HG03575 (cell line): ENCODE measurements around the gene MTHFSD.

Experiments
- ATAC-seq: cut with Tn5 transposase; IDR thresholded peaks from one replicate; pipeline ENCODE4 v1.9.1; 2021; ENCODE audit not compliant: unreplicated experiment, insufficient number of reproducible peaks, low FRiP score; ENCODE audit errors: extremely low read depth

The MTHFSD gene

DNA sequence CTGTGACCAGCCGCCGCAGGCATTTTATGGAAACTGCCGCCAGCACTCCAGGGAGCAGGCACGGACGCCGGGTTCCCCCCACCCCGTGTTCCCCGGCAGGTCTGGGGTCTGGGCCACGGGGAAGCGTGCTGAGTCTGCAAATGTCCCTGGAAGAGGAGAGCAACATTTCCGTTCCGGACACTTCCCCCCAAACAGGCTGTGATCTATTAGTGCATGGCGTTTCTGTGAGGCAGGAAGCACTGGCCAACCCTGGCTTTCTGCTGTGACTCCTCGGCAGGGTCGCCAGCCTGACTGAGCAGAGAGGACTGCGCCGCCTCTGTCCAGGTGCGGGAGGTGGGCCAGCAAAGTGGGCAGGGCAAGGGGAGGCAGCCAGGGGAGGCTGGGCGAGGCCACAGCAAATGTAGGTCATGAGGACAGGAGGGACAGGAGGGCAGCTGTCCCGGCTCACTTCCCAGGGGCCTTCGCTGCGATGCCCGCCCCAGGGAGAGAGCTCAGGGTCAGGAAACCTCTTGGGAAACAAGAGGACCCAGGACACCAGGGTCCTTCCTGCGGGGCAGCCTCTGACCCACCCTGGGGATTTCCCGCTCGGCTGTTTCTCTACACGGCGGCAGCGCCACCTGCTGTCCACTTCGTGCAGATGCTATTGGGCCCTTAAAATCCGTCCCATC, 35.3 kb downstream of the MTHFSD start:
- ATAC-seq = no peak

DNA sequence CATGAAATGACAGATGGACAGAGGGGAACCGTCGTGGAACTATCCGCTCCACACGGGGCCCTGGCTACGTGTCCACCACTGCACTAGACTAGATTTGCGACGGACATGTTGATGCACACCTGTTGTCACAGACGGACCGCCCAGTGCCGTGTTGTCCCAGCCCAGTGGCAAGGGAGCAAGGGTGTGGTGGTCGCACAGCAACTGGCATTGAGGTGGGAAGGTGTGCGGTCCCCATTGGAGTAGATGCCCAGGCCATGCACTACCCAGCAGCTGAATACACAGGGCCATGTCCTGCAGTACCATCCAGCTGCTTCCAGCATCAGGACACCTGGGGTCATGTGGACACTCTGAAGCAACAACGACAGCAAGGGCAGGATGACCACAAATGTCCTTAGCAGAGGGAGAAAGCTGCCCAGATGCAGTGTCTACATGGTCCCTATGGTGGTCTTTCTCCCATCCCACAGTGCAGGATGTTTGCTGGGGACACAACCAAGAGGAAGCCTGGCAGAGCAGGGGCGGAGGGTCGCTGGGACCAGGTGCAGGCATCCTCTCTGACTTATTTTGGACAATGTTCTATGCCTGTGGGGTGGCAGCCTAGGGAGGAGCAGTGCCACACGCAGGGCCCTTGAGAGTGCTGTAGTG, 35.9 kb downstream of the MTHFSD start:
- no peak for ATAC-seq

DNA sequence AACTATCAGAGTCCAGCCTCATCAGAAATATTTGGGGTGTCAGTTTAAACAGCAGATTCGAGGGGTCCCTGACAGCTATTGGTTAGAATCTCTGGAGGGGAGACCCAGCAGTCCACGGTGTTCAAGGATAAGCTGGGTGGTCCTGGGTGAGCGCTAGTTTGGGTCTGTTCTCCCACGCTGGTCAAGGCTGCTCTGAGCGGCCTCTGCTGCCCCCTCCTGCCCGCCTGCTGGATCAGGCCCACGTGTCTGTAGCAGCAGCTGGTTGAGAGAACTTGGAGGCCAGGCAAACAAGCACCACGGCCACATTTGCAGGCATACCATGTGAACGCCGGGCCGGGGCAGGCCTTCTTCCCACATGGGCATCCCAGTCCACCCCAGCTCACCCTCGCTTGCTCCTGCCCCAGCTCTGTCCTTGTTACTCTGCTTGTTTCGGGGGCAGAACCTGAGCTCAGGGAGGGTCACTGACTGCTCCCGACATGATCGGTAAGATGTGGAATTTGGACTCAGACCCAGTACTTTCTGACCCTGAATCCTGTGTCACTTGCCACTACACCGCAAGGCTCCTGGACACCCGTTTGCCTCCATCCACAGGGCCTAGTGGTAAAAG, 37.3 kb downstream of the MTHFSD start:
- no peak for ATAC-seq

DNA sequence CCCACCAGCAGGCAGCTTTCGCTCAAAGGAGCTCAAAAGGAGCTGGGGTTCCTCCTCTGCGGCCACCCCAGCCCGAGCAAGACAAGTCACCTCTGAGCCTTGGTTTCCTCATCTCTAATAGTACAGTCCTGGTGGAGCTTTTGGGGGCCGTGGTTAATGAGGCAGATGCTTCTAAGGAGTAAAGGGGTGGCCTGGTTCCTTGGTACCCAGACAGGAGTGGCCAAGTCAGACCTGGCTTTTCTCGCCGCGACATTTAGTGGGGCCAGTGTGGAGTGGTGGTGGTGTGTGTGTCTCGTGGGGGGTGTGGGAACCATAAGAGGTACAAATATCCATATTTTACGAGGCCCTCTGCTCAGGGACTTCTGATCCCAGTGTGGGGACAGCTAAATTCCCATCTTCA, 38.0 kb downstream of the MTHFSD start:
- ATAC-seq = no peak

DNA sequence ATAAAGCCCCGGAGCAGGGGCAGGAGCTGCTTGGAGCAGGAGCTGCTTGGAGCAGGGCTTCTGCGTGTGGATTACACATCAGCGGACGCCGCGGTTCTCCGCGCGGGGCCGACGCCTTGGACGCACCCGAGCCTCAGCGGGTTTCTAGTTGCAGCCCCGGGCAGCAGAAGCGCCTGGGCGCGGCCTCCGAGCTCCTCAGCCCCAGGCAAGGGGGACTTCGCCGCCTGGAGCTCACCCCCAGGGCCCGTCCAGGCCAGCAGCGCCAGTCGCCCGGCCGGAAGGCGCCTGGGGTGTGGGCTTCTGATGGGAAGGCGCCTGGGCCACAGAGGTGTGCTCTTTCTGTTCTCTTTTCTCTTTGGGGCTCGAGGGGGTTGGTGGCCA, 38.4 kb downstream of the MTHFSD start:
- no peak for ATAC-seq

DNA sequence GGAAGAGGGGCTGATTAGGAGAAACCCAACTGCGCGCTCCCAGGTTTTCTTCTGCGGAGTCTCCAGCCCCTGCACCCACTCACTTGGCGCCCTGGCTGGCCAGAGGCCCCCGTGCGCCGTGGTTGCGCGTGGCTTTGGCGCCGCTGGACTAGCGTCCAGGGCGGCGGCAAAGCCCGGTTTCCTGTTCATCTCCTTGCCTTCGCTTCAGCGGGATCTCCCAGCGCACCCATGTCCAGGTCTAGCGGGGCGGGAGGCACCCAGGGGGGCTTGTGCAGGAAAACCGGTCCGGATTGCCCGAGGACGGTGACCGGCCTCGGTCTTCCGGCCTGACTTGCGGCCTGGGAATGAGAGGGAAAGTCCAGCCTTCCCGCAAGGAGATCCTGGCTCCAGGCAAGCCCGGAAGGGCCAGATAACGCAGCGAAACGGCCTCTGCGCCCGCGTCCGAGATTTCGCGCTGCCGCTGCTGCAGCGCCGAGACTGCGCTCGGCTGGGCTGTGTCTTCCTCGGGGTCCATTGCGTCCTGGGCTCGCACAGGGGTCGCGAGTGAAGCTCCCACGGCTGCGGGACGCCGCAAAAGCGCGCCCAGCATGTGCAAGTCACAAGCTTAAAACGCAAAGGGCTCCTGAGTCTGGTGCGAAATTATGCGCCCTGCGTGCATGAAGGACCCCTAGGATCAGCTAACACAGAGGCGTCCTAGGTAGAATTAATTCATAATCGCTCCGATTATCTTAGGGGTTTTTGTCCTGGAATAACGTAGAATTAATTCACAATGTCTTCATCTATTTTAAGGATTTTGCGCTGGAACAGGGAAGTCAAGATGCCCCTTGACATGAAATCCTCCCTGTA, 39.0 kb downstream of the MTHFSD start:
- no peak for ATAC-seq

DNA sequence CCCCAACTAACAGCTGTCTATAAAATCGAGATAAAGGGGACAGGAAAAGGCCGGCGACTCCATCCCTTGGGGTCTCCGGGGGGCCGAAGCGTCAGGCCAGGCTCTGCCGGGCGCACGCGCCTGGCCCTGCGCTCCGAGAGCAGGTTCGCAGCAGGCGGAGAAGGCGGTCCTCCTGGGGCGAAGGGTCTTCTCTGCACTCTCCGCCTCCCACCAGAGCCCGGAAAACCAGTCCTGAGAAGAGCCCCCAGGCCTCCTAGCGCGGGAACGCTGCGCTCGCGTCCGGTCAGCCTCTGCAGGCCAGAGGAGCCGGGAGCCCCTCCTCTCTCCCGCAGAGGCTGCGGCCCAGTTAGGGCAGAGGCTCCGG, 39.6 kb downstream of the MTHFSD start:
- ATAC-seq = no peak

DNA sequence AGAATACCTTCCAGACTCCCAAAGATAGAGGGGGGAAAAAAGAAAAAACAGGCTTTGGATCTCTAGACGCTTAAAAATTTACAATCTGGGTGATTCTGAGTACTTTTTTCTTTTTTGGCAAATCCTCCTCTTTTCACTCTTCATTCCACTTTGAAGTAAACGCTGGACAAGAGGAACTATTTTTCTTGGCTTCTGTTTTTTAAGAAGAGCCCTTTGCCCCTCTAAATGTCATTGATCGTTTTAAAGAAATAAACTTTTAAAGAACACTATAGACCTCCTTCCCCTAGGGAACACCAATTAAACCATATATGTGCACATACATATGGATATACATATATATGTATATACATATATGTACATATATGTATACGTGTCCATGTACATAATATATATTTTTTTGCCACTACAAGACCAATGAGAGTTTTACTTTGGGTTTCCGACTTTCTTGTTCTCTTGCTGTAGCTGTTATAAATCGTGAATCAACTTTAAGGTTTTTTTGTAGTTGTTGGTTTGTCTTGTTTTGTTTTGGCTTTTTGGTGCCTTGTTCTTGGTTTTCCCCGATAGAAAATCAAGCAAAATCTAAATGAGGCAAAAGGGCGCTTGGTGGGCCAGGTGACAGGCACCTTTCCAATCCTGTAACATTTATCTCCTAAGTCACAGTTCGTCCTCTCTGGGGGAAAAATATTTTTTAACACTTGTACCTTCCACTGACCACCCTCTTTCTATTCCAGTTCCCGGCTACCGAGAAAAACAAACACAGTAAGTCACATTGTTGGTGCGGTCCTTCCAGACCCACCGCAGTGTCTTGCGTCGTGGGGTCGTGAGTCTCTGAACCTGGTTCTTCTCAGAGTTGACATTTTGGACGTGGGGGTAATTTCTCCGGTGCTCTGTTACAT, 40.3 kb downstream of the MTHFSD start:
- ATAC-seq = no peak

DNA sequence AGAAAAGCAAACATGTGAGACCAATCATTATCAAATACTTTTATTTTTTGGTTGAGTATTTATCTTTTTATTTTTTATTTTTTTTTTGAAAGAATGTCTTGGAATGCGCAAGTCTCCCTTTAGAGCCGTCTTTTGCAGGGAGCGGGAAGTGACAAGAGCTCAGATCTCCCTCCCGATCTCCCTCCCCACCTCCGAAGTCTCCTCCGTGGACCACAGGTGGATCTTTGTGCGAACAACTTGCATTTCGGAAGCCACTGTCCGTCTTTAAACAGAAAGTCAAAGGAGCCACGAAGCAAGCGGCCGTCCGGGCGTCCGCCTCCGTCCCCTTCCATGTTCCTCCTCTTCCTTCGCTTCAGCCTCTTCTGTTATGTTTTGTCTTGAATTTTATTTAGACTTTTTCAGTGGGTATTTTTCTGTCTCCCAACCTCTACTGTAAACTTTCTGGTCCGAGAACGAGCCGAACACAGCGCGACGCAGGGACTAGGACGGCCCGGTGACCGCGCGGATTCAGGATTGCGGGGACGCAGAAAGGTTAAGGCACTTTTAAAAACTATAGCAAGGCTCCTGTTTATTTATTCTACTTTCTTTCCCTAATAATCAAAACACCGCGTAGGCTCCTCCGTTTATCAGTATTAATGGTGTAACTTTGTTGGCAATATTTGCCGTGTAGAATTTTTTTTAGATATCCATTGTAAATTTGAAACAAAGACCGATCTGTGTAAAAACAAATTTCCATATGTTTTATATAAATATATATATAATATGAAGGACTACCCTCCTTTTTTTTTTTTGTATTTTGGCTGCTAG, 41.4 kb downstream of the MTHFSD start:
- ATAC-seq = no peak

DNA sequence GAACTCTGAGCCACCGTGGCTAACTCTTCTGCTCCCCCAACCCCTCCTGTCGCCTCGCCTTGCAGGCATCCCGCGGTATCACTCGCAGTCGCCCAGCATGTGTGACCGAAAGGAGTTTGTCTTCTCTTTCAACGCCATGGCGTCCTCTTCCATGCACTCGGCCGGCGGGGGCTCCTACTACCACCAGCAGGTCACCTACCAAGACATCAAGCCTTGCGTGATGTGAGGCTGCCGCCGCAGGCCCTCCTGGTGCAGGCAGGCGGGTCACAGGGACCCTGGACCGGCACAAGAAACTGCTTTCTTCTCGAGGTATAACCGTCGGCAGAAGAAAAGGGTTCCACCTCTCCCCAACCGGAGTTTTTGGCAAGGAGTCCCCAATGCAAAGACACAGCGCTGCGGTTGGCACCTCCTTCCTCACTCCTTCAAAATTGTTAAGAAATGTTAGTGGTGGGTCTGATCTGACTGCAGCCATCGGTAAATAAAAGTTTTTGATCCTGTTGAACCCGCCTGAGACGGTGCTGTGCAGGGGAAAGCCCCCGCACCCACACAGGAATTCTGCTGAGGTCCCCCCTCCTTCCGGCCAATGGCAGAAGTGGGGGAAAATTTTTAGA, 42.1 kb downstream of the MTHFSD start:
- ATAC-seq = no peak

DNA sequence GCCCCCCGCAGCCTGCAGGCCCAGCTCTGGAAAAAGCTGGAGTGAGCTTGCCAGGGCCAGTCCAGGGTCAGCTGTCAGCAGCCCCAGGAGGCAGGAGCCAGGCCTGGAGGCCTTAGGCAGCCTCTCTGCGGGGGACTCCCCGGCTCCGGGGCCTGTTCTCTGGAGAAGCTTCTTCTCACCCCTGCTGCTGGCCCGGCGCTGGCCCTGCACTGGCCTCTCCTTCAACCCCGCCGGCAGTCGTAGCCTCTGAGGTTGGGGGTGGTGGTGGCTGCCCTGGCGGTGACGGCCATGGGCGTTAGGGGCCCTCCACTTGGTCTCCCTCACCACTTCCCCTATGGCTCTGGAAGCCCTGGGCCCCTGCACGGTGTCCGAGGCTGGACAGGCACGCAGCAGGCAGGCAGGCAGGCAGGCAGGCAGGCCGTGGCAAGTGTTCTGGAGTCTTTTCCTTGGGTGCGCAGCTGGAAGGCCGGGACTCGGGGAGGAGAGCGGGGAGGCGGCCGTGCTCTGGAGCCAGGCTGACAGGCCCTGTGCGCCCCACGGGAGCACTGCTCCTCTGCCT, 42.7 kb downstream of the MTHFSD start:
- no peak for ATAC-seq

DNA sequence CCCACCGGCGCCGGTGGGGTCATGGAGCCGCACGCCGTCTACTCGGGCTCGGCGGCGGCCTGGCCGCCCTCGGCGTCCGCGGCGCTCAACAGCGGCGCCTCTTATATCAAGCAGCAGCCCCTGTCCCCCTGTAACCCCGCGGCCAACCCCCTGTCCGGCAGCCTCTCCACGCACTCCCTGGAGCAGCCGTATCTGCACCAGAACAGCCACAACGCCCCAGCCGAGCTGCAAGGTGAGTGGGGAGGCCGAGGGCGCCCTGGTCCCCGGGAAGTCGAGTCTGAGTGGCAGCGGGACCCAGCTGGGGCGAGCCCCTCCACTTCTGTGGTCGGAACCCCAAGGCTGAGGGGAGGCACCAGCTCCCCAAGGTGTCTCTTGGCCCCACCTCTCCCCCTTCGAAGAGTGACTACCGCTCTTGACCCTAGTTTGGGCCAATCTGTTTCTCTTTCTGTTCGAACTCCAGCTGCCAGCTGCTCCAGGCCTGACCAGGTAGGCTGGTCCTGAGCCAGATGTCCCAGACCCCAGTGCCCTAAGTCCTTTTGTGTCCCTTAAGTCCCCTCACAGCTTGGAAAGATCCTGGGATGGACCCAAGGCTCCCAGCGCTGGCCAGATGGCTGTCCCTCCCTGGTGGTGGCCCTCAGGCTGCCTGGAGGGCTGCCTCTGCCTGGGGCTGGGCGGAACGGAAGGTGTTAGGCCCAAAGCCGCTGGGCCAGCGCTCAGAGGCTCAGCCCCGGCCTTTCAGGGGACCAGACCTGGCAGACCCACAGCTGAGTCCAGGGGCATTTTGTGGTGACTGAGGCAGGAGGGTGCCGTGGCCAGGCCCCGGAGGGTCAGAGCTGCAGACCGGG, 43.5 kb downstream of the MTHFSD start:
- no peak for ATAC-seq

DNA sequence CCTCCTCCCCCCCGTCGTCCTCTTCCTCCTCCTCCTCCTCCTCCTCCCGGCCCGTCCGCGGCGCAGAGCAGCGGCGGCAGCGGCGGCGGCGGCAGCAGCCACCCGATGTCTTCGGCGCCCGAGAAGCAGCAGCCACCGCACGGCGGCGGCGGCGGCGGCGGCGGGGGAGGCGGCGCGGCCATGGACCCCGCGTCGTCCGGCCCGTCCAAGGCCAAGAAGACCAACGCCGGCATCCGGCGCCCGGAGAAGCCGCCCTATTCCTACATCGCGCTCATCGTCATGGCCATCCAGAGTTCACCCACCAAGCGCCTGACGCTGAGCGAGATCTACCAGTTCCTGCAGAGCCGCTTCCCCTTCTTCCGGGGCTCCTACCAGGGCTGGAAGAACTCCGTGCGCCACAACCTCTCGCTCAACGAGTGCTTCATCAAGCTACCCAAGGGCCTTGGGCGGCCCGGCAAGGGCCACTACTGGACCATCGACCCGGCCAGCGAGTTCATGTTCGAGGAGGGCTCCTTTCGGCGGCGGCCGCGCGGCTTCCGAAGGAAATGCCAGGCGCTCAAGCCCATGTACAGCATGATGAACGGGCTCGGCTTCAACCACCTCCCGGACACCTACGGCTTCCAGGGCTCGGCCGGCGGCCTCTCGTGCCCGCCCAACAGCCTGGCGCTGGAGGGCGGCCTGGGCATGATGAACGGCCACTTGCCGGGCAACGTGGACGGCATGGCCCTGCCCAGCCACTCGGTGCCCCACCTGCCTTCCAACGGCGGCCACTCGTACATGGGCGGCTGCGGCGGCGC, 44.4 kb downstream of the MTHFSD start, which contains the start of gene FOXF1:
FOXF1 (plus strand) TSS at position 63 of the 797 bp plus-strand sequence; CDS start at position 106, 43 bp downstream.
- ATAC-seq = no peak

DNA sequence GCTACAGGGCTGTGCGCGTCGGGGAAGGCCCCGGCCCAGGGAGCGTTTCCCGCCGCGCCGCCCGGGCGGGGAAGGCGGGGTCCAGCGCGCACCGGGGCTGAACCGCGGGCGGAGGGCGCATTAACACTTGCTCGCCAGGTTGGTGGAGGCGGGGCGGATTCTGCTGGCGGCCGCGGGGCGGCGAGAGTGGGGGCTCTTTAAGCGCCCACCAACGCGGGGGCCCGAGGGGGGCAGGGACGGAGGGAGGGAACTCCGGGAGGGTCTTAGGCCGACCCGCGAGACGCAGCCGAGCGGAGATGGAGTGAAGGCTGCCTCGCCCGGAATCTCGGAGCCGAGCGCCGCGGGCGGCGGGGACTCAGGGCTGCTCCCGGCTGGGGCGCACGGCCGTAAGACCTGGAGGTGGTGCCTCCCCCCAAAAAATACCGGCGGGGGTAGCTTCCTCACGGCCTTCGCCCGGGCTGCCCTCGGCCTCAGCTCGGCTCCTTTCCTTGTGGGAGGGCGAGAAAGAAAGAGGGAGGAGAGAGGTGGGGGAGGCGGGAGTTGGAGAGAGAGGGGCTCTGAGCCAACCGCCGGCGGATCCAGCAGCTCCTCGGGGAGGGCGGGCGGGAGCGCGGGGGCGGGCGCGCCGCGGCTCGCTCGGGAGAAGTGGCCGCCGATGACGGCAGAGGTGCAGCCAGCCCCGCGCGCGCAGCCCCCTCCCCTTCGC, 45.1 kb downstream of the MTHFSD start:
- ATAC-seq = no peak
